Fibroblast of mammary gland (primary cell): ENCODE data around the gene DSC3.

ENCODE experiments used
- DNase-seq: peaks from one replicate; pipeline ENCODE4 v3.0.0-alpha.2; 2010; ENCODE audit warnings: low read depth
- H3K4me3 ChIP-seq: 2 replicates; pipeline ENCODE4 v1.5.1; 2011; ENCODE audit warnings: low read depth, mild to moderate bottlenecking, low read length, moderate library complexity; ENCODE audit not compliant: control insufficient read depth
- TF ChIP-seq, protein P1 (sequence below): conservative IDR thresholded peaks from 2 replicates; pipeline ENCODE4 v1.5.1; 2011; ENCODE audit warnings: low read depth, low read length, inconsistent platforms; ENCODE audit not compliant: control insufficient read depth, insufficient read depth

DSC3 gene

DNA sequence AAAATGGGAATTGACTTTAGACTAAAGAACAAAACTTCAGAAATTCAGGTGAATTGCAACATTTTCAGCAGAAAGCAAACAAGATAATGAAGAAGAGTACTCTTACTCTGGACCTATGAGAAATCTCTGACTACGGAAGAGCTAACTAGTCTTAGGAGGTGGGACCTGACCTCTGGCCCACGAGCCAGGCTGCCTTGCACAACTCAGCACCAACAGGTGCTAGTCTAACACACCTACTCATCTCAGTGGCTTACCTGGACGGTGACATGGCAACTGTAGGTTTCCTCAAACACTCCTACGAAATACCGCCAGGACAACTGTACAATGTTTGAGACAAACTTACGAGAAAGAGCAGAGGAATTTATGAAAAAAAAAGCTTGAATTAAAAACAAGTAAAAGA lies 3.1 kb upstream of the DSC3 start:
- H3K4me3 ChIP-seq = no peak overlapping the region
- TF ChIP-seq, protein P1, sequence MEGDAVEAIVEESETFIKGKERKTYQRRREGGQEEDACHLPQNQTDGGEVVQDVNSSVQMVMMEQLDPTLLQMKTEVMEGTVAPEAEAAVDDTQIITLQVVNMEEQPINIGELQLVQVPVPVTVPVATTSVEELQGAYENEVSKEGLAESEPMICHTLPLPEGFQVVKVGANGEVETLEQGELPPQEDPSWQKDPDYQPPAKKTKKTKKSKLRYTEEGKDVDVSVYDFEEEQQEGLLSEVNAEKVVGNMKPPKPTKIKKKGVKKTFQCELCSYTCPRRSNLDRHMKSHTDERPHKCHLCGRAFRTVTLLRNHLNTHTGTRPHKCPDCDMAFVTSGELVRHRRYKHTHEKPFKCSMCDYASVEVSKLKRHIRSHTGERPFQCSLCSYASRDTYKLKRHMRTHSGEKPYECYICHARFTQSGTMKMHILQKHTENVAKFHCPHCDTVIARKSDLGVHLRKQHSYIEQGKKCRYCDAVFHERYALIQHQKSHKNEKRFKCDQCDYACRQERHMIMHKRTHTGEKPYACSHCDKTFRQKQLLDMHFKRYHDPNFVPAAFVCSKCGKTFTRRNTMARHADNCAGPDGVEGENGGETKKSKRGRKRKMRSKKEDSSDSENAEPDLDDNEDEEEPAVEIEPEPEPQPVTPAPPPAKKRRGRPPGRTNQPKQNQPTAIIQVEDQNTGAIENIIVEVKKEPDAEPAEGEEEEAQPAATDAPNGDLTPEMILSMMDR = no peak
- DNase-seq = no peak

DNA sequence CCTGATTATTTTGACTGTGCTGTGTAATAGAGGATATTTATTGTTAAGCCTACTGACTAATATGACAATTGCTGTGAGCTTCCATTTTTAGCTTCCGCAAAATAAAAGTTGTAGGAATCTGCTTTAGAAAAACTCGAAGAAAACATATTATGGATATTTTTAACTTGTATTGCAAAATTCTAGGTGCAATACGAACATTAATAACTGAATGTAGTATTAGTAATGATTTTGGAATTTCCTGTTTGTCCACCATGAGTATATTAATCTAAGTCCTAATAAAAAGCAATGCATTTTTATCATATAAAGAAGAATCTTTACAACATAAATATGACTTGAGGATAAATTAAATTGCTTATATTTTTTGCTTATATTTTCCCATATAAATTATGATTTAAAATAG lies 2.4 kb upstream of the DSC3 start:
- H3K4me3 ChIP-seq = no peak overlapping the region
- DNase-seq = no peak
- TF ChIP-seq, protein P1 = no peak

DNA sequence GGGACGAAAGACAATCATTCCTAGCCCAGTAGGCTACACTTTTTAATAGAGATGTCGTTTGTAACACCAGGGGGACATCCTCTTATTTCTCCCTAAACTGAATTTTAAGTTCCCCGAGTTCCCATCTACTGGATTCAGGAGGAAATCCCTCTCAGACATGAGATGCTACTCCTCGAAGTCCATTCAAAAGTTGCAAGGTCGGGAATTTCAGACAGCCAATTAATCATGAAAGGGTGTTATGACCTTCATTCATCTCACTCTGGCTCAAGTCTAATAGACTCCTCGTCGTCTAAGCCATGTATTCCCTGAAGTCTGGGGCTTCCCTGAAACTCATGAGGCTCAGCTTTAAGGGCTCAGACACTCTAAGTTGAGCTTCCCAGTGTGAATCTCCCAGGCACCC lies 1.2 kb upstream of the DSC3 start:
- H3K4me3 ChIP-seq = no peak overlapping the region
- no peak for DNase-seq
- TF ChIP-seq, protein P1 = no peak

DNA sequence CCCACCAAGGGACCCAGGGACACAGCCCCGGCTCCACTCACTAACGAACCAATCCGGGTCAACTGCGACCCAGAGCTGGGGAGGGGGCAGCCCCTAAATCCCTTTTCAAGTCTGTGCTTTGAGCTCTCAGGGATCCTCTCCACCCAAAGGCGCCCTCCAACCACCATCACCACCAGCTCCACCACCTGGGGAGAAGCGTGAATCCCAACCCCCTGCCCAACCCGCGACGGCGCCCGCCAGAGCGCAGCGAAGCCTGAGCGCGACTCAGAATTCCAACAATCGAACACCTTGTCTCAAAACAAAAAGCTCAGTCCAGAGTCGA lies 497 bp downstream of the DSC3 start:
- no peak for DNase-seq
- TF ChIP-seq, protein P1 = no peak
- H3K4me3 ChIP-seq = no peak overlapping the region

GRCh38 chr18:31041271-31042083 lies 1.1 kb downstream of the DSC3 start:
- TF ChIP-seq, protein P1 = no peak
- DNase-seq = no peak
- no peak overlapping the region for H3K4me3 ChIP-seq

GRCh38 chr18:31040686-31041270 lies 1.8 kb downstream of the DSC3 start:
- no peak overlapping the region for H3K4me3 ChIP-seq
- DNase-seq = no peak
- TF ChIP-seq, protein P1 = no peak
